K562 (cell line): Measurements from ENCODE around the gene CLIC2. TPM values are rescaled to one million over a fixed set of nuclear protein-coding genes. Genes with fewer than 3 reads are reported as not detected.

ENCODE experiments used
- ATAC-seq: fragments of 200-7000 bp; cut with Tn5 transposase; 3 replicates; pipeline ENCODE4 v1.9.1; 2020; ENCODE audit warnings: moderate library complexity
- BruUV-seq: library from RNA; stranded (reverse); fragments of 400-500 nt; replicated peaks from 2 replicates; lab custom pipeline; 2021; lab: Mats Ljungman, UMichigan
- CTCF ChIA-PET: fragments of 300-600 bp; formaldehyde crosslinking; extraction: SDS; loops from one replicate; lab custom pipeline; 2021; ENCODE audit warnings: low intra/inter-chr PET ratio; lab: Yijun Ruan, JAX
- POLR2A ChIA-PET: fragments of 300-600, 350-650 bp; sonication (Branson Sonifier 250); formaldehyde crosslinking; extraction: SDS; loops from one replicate; lab custom pipeline; 2021; ENCODE audit warnings: antibody characterized with exemption, inconsistent platforms; lab: Yijun Ruan, JAX
- DNase-seq, 4 experiments: peaks; one replicate each; pipeline versions ENCODE4 v3.0.0 to v3.0.0-alpha.2; 2011 to 2018; ENCODE audit warnings: low spot score in 3 of 4, mixed read lengths in 3 of 4; ENCODE audit errors: extremely low read depth in 1 of 4
- FAIRE-seq: peaks from 2 replicates; lab custom pipeline; 2011; peaks lifted over from hg19 to GRCh38; lab: Jason Lieb, UNC
- H2AFZ ChIP-seq: 2 replicates; pipeline ENCODE4 v1.6.0; 2011; ENCODE audit warnings: low read depth, low read length, control low read depth, inconsistent platforms
- H3K27ac ChIP-seq: fragments of 200-600 bp; 3 replicates; pipeline ENCODE4 v1.8.0; 2011; ENCODE audit warnings: low read depth, mild to moderate bottlenecking, control low read depth, inconsistent platforms, low read length, moderate library complexity, mixed read lengths; ENCODE audit errors: extremely low read depth
- H3K27me3 ChIP-seq, 2 experiments: fragments of 300-600 bp in 1 of 2; 2 replicates in 1 of 2; 3 replicates in 1 of 2; pipeline versions ENCODE4 v1.6.0 to v1.8.0; 2011; ENCODE audit warnings: inconsistent platforms in 2 of 2, low read length in 2 of 2, mild to moderate bottlenecking in 1 of 2, mixed read lengths in 1 of 2, moderate library complexity in 1 of 2; ENCODE audit not compliant: control insufficient read depth in 2 of 2, insufficient read depth in 2 of 2
- H3K36me3 ChIP-seq: fragments of 300-600 bp; 3 replicates; pipeline ENCODE4 v1.8.0; 2011; ENCODE audit warnings: mild to moderate bottlenecking, low read length, inconsistent platforms; ENCODE audit not compliant: control insufficient read depth, insufficient read depth
- H3K4me1 ChIP-seq, 2 experiments: fragments of 200-600 bp in 1 of 2; replicated peaks in 1 of 2; 2 replicates in 1 of 2; 3 replicates in 1 of 2; pipeline versions ENCODE4 v1.5.1 to v1.8.0; 2011; ENCODE audit warnings: inconsistent platforms in 2 of 2, low read length in 2 of 2, mild to moderate bottlenecking in 1 of 2, mixed read lengths in 1 of 2, moderate library complexity in 1 of 2; ENCODE audit not compliant: control insufficient read depth in 2 of 2, insufficient read depth in 2 of 2
- H3K4me2 ChIP-seq: 2 replicates; pipeline ENCODE4 v1.6.1; 2011; ENCODE audit warnings: low read length, control low read depth, inconsistent platforms, mixed read lengths; ENCODE audit not compliant: insufficient read depth
- H3K4me3 ChIP-seq: fragments of 200-600 bp; sonication (generic), shearing (Covaris generic); 2 replicates; pipeline ENCODE4 v1.5.1; 2016; ENCODE audit warnings: control low read depth, inconsistent platforms
- H3K79me2 ChIP-seq: fragments of 200-600 bp; 3 replicates; pipeline ENCODE4 v1.8.0; 2011; ENCODE audit warnings: low read length, inconsistent platforms; ENCODE audit not compliant: control insufficient read depth, insufficient read depth
- H3K9ac ChIP-seq, 2 experiments: 2 replicates each; pipeline versions ENCODE4 v1.6.0 to v1.6.1; 2011; ENCODE audit warnings: low read depth in 2 of 2, low read length in 2 of 2, control low read depth in 1 of 2, inconsistent platforms in 1 of 2, mild to moderate bottlenecking in 1 of 2, mixed read lengths in 1 of 2; ENCODE audit not compliant: insufficient read depth in 1 of 2
- H3K9me1 ChIP-seq: one replicate; pipeline ENCODE4 v1.6.0; 2011; ENCODE audit warnings: inconsistent platforms, mild to moderate bottlenecking, low read length, moderate library complexity; ENCODE audit not compliant: control insufficient read depth, insufficient read depth
- H3K9me3 ChIP-seq: replicated peaks from 2 replicates; pipeline ENCODE4 v1.5.1; 2011; ENCODE audit warnings: low read depth, low read length, inconsistent platforms; ENCODE audit not compliant: control insufficient read depth, insufficient read depth
- H4K20me1 ChIP-seq: replicated peaks from 2 replicates; pipeline ENCODE4 v1.6.1; 2011; ENCODE audit warnings: low read length, inconsistent platforms, mixed read lengths; ENCODE audit not compliant: control insufficient read depth, insufficient read depth
- CCAR2 ChIP-seq: fragments of 200-400 bp; formaldehyde crosslinking; IDR thresholded peaks from 2 replicates; pipeline ENCODE4 v1.6.1; 2017; ENCODE audit warnings: mild to moderate bottlenecking, low read depth, low read length
- NBN ChIP-seq: fragments of 450-650 bp; IDR thresholded peaks from 2 replicates; pipeline ENCODE4 v1.6.1; 2016; ENCODE audit warnings: low read depth, mild to moderate bottlenecking
- PTBP1 ChIP-seq: fragments of 200-400 bp; formaldehyde crosslinking; IDR thresholded peaks from 2 replicates; pipeline ENCODE4 v1.6.1; 2017; ENCODE audit warnings: low read depth, low read length
- ZNF584 ChIP-seq: fragments of 200-800 bp; sonication (Bioruptor generic); IDR thresholded peaks from 2 replicates; pipeline ENCODE4 v1.6.1; 2016; ENCODE audit warnings: low read depth, mild to moderate bottlenecking, missing genetic modification characterization, missing compliant biosample characterization
- ZNF707 ChIP-seq: fragments of 250-450 bp; sonication (Bioruptor Pico); conservative IDR thresholded peaks from 2 replicates; pipeline ENCODE4 v1.8.0; 2022; ENCODE audit warnings: inconsistent platforms, mild to moderate bottlenecking, moderate library complexity
- WGBS: fragments of 100-300 bp; shearing (Covaris generic); methylation state at CpG from one replicate; pipeline ENCODE4 v1.1.6; 2016; ENCODE audit warnings: low coverage, mixed read lengths; ENCODE audit not compliant: insufficient coverage; ENCODE audit errors: missing lambda C conversion rate; 5-methylcytosine and 5-hydroxymethylcytosine counted together
- in situ Hi-C: fragments of 300-500 bp; cut with MboI; formaldehyde crosslinking; loops from 4 replicates; pipeline ENCODE4 v1.15.0; 2018; ENCODE audit warnings: inconsistent platforms, mixed read lengths
- intact Hi-C: fragments of 100-400 bp; cut with micrococcal nuclease; formaldehyde crosslinking; loops from 2 replicates; pipeline ENCODE4 v1.14.2; 2022
- polyA plus RNA-seq, 8 experiments: library from polyadenylated mRNA; depleted of rRNA in 4 of 8; stranded (reverse) in 5 of 8; unstranded in 3 of 8; fragments of >200 nt; fragmentation: Nextera tagmentation in 2 of 8; fragmentation: Illumina TruSeq in 1 of 8; extraction: Ambion mirVana in 2 of 8; extraction: Trizol in 1 of 8; gene quantifications; 2 replicates each; pipeline versions ENCODE4 v1.2.1 to v1.2.3, GENCODE V29; 2011 to 2014; ENCODE audit warnings: inconsistent platforms in 1 of 8, missing spikeins in 1 of 8
- total RNA-seq, 7 experiments: library from RNA; depleted of rRNA in 6 of 7; stranded (reverse); fragments of >200 nt in 6 of 7; fragmentation: Illumina TruSeq in 2 of 7; extraction: Trizol in 2 of 7; gene quantifications; 2 replicates each; pipeline versions ENCODE4 v1.2.1 to v1.2.3, GENCODE V29; 2011 to 2021; ENCODE audit warnings: low replicate concordance in 1 of 7
- TF ChIP-seq, protein P1 (sequence below): fragments of 250-450 bp; sonication (Bioruptor Pico); IDR thresholded peaks from 2 replicates; pipeline ENCODE4 v1.5.0; 2021; ENCODE audit warnings: mild to moderate bottlenecking, borderline replicate concordance

Gene CLIC2
- total and polyA plus RNA-seq, 9 of the 15 experiments (the other 6 are each of a cell fraction or from before 2014, with no cell fraction given), result 37.0 to 83.7 (median 74.7) TPM

DNA sequence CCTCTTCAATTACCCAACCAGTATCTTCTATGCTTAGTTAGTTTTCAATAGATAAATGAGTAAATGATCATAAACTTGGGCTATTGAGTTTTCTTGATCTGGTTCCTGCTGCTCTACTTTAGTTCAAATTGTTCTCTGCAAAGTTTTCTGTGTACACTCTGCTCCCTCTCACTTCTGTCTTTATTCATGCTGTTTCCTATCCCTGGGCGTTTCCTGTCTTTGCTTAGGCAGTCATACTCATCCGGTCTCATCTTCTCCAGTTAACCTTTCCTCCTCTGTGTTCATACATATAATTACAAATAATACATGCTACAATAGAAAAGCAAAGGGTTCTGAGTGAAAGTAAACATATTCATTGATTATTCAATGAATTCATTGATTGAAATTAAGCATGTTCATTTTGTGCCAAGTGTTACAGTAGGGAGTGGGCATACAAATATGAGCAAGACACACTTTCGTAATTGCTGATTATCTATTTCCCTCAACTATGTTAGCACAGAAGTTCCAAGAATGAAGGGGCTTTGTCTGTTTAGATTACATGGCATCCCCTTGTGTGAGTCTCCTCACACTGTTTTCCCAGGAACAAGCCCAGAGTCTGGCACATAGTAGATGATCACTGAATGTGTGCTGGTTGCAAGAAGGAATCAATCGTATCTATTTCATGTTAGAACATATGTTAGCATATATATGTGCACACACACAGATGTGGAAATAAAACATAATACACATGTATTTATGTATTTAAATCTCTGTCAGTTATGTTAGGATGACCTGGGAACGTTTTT is 71.3 kb downstream of the CLIC2 start:
- in situ Hi-C loops, result no loop called here

More for the DNA sequence above, 71.3 kb downstream of the CLIC2 start:
- no peak for TF ChIP-seq PTBP1
- TF ChIP-seq ZNF707 (CRISPR knock-in tag), result no peak
- TF ChIP-seq, protein P1, sequence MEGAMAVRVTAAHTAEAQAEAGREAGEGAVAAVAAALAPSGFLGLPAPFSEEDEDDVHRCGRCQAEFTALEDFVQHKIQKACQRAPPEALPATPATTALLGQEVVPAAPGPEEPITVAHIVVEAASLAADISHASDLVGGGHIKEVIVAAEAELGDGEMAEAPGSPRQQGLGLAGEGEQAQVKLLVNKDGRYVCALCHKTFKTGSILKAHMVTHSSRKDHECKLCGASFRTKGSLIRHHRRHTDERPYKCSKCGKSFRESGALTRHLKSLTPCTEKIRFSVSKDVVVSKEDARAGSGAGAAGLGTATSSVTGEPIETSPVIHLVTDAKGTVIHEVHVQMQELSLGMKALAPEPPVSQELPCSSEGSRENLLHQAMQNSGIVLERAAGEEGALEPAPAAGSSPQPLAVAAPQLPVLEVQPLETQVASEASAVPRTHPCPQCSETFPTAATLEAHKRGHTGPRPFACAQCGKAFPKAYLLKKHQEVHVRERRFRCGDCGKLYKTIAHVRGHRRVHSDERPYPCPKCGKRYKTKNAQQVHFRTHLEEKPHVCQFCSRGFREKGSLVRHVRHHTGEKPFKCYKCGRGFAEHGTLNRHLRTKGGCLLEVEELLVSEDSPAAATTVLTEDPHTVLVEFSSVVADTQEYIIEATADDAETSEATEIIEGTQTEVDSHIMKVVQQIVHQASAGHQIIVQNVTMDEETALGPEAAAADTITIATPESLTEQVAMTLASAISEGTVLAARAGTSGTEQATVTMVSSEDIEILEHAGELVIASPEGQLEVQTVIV (CRISPR knock-in tag), result no peak
- TF ChIP-seq CCAR2, result no peak
- TF ChIP-seq ZNF584 (CRISPR knock-in tag), result no peak
- TF ChIP-seq NBN, result no peak
- TF ChIP-seq, all 486 proteins: peak for 0
- ATAC-seq (no peak), FAIRE-seq (no peak), DNase-seq (no peak)
- H3K79me2 ChIP-seq, result no peaks in the 10 kb centered on the region
- H3K4me2 ChIP-seq, result no peak overlapping the region
- 27% methylated on average over 5 of the region's 5 CpGs for WGBS
- H3K36me3 ChIP-seq, result no peaks in the 10 kb centered on the region
- ChIA-PET POLR2A (no interaction called here), CTCF (no interaction called here)
- no peak overlapping the region for H2AFZ ChIP-seq
- H3K4me3 ChIP-seq, result no peak overlapping the region
- no peaks in the 10 kb centered on the region for H4K20me1 ChIP-seq
- H3K9me3 ChIP-seq, result no peaks in the 10 kb centered on the region
- H3K27ac ChIP-seq, result no peak overlapping the region
- no peaks in the 10 kb centered on the region for H3K4me1 ChIP-seq
- no peaks in the 10 kb centered on the region for H3K9me1 ChIP-seq
- H3K9ac ChIP-seq, result no peak overlapping the region
- H3K27me3 ChIP-seq, result no peaks in the 10 kb centered on the region
- BruUV-seq, result no TSS peak
- intact Hi-C loops, result no loop called here
